Neuronal stem cell (in vitro differentiated cells): ENCODE data around the gene SYDE1.
"Not testable (repeated sequence)": the region's sequence is repeated elsewhere in the genome, so short reads cannot be mapped to it uniquely, and the experiment has no call there.

Experiments
- DNase-seq: peaks from one replicate; pipeline ENCODE4 v3.0.0-alpha.2; 2013; ENCODE audit warnings: low spot score
- H2AFZ ChIP-seq: one replicate; pipeline ENCODE4 v1.6.1; 2013; ENCODE audit warnings: mild to moderate bottlenecking, low read length, inconsistent platforms
- H2AK5ac ChIP-seq: 2 replicates; pipeline ENCODE4 v1.6.1; 2013; ENCODE audit warnings: low read depth, mild to moderate bottlenecking, inconsistent platforms, low read length, moderate library complexity, mixed read lengths
- H2BK120ac ChIP-seq: 2 replicates; pipeline ENCODE4 v1.6.1; 2013; ENCODE audit warnings: low read depth, mild to moderate bottlenecking, inconsistent platforms, low read length, moderate library complexity, mixed read lengths
- H2BK12ac ChIP-seq: one replicate; pipeline ENCODE4 v1.6.1; 2013; ENCODE audit warnings: low read length, inconsistent platforms
- H2BK15ac ChIP-seq: 2 replicates; pipeline ENCODE4 v1.6.1; 2013; ENCODE audit warnings: mild to moderate bottlenecking, low read length, inconsistent platforms, mixed read lengths
- H2BK5ac ChIP-seq: one replicate; pipeline ENCODE4 v1.6.1; 2013; ENCODE audit warnings: inconsistent platforms, mild to moderate bottlenecking, low read length, moderate library complexity
- H3K14ac ChIP-seq: one replicate; pipeline ENCODE4 v1.6.1; 2013; ENCODE audit warnings: low read length, inconsistent platforms
- H3K18ac ChIP-seq: 2 replicates; pipeline ENCODE4 v1.6.1; 2013; ENCODE audit warnings: low read length, inconsistent platforms
- H3K23ac ChIP-seq: 2 replicates; pipeline ENCODE4 v1.6.1; 2013; ENCODE audit warnings: low read depth, mild to moderate bottlenecking, mixed read lengths, low read length, inconsistent platforms; ENCODE audit not compliant: poor library complexity
- H3K27ac ChIP-seq: replicated peaks from 3 replicates; pipeline ENCODE4 v1.5.1; 2013; ENCODE audit warnings: low read length, inconsistent platforms
- H3K27me3 ChIP-seq, 3 experiments: 2 replicates each; pipeline ENCODE4 v1.6.1; 2013; ENCODE audit warnings: low read length in 3 of 3, mild to moderate bottlenecking in 2 of 3, inconsistent platforms in 1 of 3, low read depth in 1 of 3, mixed read lengths in 1 of 3, moderate library complexity in 1 of 3; ENCODE audit not compliant: control insufficient read depth in 3 of 3, insufficient read depth in 3 of 3
- H3K36me3 ChIP-seq, 2 donors: replicated peaks in 1 of 2; 2 replicates each; pipeline ENCODE4 v1.6.1; 2013; ENCODE audit warnings: low read length in 2 of 2; ENCODE audit not compliant: control insufficient read depth in 2 of 2, insufficient read depth in 2 of 2
- H3K4ac ChIP-seq: 2 replicates; pipeline ENCODE4 v1.6.1; 2013; ENCODE audit warnings: inconsistent platforms, mild to moderate bottlenecking, low read length, moderate library complexity
- H3K4me1 ChIP-seq, 2 donors: 1 replicate in 1 of 2; 2 replicates in 1 of 2; pipeline ENCODE4 v1.6.1; 2013; ENCODE audit warnings: low read length in 2 of 2, low read depth in 1 of 2; ENCODE audit not compliant: control insufficient read depth in 2 of 2, insufficient read depth in 1 of 2
- H3K4me2 ChIP-seq: one replicate; pipeline ENCODE4 v1.6.1; 2013; ENCODE audit warnings: mild to moderate bottlenecking, low read length, inconsistent platforms; ENCODE audit not compliant: insufficient read depth, poor library complexity, severe bottlenecking
- H3K4me3 ChIP-seq, 2 donors: 2 replicates each; pipeline ENCODE4 v1.5.1; 2013; ENCODE audit warnings: low read length in 2 of 2, mild to moderate bottlenecking in 2 of 2, inconsistent platforms in 1 of 2, moderate library complexity in 1 of 2
- H3K79me1 ChIP-seq: one replicate; pipeline ENCODE4 v1.6.1; 2013; ENCODE audit warnings: low read depth, mild to moderate bottlenecking, inconsistent platforms, low read length, moderate library complexity
- H3K9ac ChIP-seq: one replicate; pipeline ENCODE4 v1.6.1; 2013; ENCODE audit warnings: mild to moderate bottlenecking, low read depth, low read length, inconsistent platforms; ENCODE audit not compliant: poor library complexity
- H3K9me3 ChIP-seq, 2 donors: replicated peaks in 1 of 2; 2 replicates each; pipeline versions ENCODE3 to v1.6.1; 2013; ENCODE audit warnings: low read length in 2 of 2, mild to moderate bottlenecking in 2 of 2, inconsistent platforms in 1 of 2, low read depth in 1 of 2, mixed read lengths in 1 of 2, moderate library complexity in 1 of 2; ENCODE audit not compliant: control insufficient read depth in 2 of 2, insufficient read depth in 1 of 2
- H4K8ac ChIP-seq: one replicate; pipeline ENCODE4 v1.6.1; 2013; ENCODE audit warnings: low read depth, mild to moderate bottlenecking, inconsistent platforms, low read length, moderate library complexity
- H4K91ac ChIP-seq: one replicate; pipeline ENCODE4 v1.6.1; 2013; ENCODE audit warnings: low read length, low read depth, mild to moderate bottlenecking, inconsistent platforms; ENCODE audit not compliant: poor library complexity
- WGBS, 2 donors: extraction: QIAGEN DNeasy Blood & Tissue Kit; methylation state at CpG; one replicate each; pipeline ENCODE4 v1.1.7; 2013; ENCODE audit warnings: missing lambda C conversion rate in 2 of 2, mixed read lengths in 1 of 2; ENCODE audit not compliant: insufficient read length in 2 of 2, insufficient replicate concordance in 1 of 2; ENCODE audit errors: extremely low coverage in 2 of 2; 5-methylcytosine and 5-hydroxymethylcytosine counted together

SYDE1 gene

DNA sequence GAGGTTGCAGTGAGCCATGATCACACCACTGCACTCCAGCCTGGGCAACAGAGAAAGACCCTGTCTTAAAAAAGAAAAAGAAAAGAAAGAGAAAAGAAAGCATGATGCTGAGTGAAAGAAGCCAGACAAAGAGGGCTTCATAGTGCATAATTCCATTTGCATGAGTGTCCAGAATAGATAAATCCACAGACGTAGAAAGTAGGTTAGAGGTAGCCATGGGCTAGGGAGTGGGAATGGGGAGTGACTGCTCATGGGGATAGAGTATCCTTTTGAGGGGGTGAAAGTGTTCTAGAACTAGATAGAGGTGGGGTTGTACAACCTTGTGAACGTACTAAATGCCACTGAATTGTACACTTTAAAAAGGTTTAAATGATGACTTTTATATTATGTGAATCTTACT, 32.8 kb upstream of the SYDE1 start:
- Histone ChIP-seq H3K18ac (no peak overlapping the region), H2BK120ac (no peak overlapping the region), H3K4ac (no peak overlapping the region), H3K27me3 (peaks cover 0 to 2% (median 0%) of the 10 kb centered on the region in 3 experiments), H3K9ac (no peak overlapping the region), H3K36me3 (no peaks in the 10 kb centered on the region), H2AK5ac (no peak overlapping the region), H4K91ac (no peak overlapping the region), H3K4me2 (no peak overlapping the region), H3K9me3 (no peaks in the 10 kb centered on the region), H3K79me1 (no peaks in the 10 kb centered on the region), H3K14ac (no peak overlapping the region), H3K4me3 (no peak overlapping the region), H2AFZ (no peak overlapping the region), H3K4me1 (no peaks in the 10 kb centered on the region), H3K23ac (no peak overlapping the region), H2BK15ac (no peak overlapping the region), H3K27ac (no peak overlapping the region), H4K8ac (no peak overlapping the region), H2BK5ac (no peak overlapping the region), H2BK12ac (no peak overlapping the region)
- no CpG with 5 or more reads among the region's 2 CpGs for WGBS, 2 donors
- DNase-seq: no peak

DNA sequence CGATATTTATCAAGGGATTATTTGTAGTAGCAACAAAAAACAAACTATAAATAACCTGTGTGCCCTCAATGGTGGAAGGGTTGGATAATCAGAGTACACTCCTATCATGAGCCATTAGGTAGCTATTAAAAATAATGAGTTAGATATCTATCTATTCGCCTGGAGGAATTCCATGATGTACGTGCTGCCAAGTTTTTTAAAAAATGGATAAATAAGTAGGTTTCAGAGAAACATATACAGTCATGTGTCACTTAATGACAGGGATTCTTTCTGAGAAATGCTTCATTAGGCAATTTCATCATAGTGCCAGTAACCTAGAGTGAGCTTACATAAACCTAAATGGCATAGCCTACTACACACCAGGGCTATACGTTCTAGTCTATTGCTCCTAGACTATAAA, 31.4 kb upstream of the SYDE1 start:
- WGBS, 2 donors: no CpG with 5 or more reads among the region's 4 CpGs
- no peak overlapping the region for H2BK120ac ChIP-seq
- H3K4me2 ChIP-seq: no peak overlapping the region
- H2BK12ac ChIP-seq: no peak overlapping the region
- no peak overlapping the region for H2BK5ac ChIP-seq
- no peak overlapping the region for H2BK15ac ChIP-seq
- no peaks in the 10 kb centered on the region for H3K79me1 ChIP-seq
- H3K36me3 ChIP-seq: no peaks in the 10 kb centered on the region
- H4K8ac ChIP-seq: no peak overlapping the region
- H2AFZ ChIP-seq: no peak overlapping the region
- no peak overlapping the region for H3K4me3 ChIP-seq
- H3K27me3 ChIP-seq: peaks cover 0 to 6% (median 0%) of the 10 kb centered on the region in 3 experiments
- H3K14ac ChIP-seq: no peak overlapping the region
- no peak overlapping the region for H4K91ac ChIP-seq
- H3K27ac ChIP-seq: no peak overlapping the region
- DNase-seq: no peak
- H2AK5ac ChIP-seq: no peak overlapping the region
- H3K9me3 ChIP-seq: no peaks in the 10 kb centered on the region
- H3K18ac ChIP-seq: no peak overlapping the region
- H3K4ac ChIP-seq: no peak overlapping the region
- H3K9ac ChIP-seq: no peak overlapping the region
- no peaks in the 10 kb centered on the region for H3K4me1 ChIP-seq
- H3K23ac ChIP-seq: no peak overlapping the region

- not testable (repeated sequence) for H3K4me2 ChIP-seq
These were observed 27.2 kb upstream of the SYDE1 start for GRCh38 chr19:15080002-15080401.

DNA sequence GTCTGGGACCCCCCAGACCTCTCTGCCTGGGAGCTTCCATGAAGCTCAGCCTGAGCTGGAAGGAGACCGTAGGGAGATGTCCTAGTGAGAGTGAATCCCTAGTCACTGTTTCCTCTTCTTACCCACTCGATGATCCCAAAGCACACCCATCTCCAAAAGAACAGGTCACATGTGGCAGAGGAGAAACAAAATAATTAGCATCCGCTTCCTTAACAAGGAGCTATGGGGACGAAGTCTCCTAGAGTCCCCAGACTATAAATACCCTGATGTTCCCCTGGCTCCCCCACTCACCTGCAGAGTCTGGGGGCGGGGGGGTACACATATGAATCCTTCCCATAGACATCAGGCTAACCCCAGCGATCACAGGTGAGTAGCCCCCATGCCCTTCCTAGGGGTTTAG, 25.3 kb upstream of the SYDE1 start, which contains the start of gene OR1I1:
Gene OR1I1 (plus strand): TSS at position 301 of the 400 bp plus-strand sequence. CDS start 4,855 bp downstream, outside the sequence.
- Histone ChIP-seq H3K4me1 (no peaks in the 10 kb centered on the region), H3K9me3 (no peaks in the 10 kb centered on the region), H2BK120ac (no peak within 1 kb of the TSS), H3K27ac (no peak within 1 kb of the TSS), H2BK12ac (no peak within 1 kb of the TSS), H3K36me3 (no peaks in the 10 kb centered on the region), H3K79me1 (no peaks in the 10 kb centered on the region), H2AK5ac (no peak within 1 kb of the TSS), H4K8ac (no peak within 1 kb of the TSS), H3K4me3 (no peak within 1 kb of the TSS), H3K23ac (no peak within 1 kb of the TSS), H3K9ac (no peak within 1 kb of the TSS), H2BK15ac (no peak within 1 kb of the TSS), H4K91ac (no peak within 1 kb of the TSS), H2BK5ac (no peak within 1 kb of the TSS), H3K4ac (no peak within 1 kb of the TSS), H3K18ac (no peak within 1 kb of the TSS), H3K14ac (no peak within 1 kb of the TSS), H2AFZ (no peak within 1 kb of the TSS), H3K4me2 (no peak within 1 kb of the TSS), H3K27me3 (peaks cover 0 to 34% (median 0%) of the 10 kb centered on the region in 3 experiments)
- DNase-seq: no peak
- WGBS, 2 donors: no CpG with 5 or more reads among the region's 6 CpGs

More at GRCh38 chr19:15080002-15080401, 27.2 kb upstream of the SYDE1 start:
- not testable (repeated sequence) for H3K79me1 ChIP-seq, H3K4me1 ChIP-seq, H3K27ac ChIP-seq, H2AFZ ChIP-seq, H3K9ac ChIP-seq, H3K4me3 ChIP-seq, H3K18ac ChIP-seq, H3K14ac ChIP-seq, H3K9me3 ChIP-seq, H3K23ac ChIP-seq, H2BK12ac ChIP-seq, H2BK15ac ChIP-seq, H2AK5ac ChIP-seq, H2BK120ac ChIP-seq, H4K8ac ChIP-seq, H3K4ac ChIP-seq, H3K36me3 ChIP-seq, H4K91ac ChIP-seq, H2BK5ac ChIP-seq, DNase-seq
- WGBS, 2 donors: no CpG with 5 or more reads among the region's 4 CpGs
- peaks cover 0 to 18% (median 0%) of the 10 kb centered on the region in 3 experiments for H3K27me3 ChIP-seq
